ENCODE data around the gene CYGB. TPM values are rescaled to one million over a fixed set of nuclear protein-coding genes. Genes with fewer than 3 reads are reported as not detected.
"Not testable (repeated sequence)": the region's sequence is repeated elsewhere in the genome, so short reads cannot be mapped to it uniquely, and the experiment has no call there.

The CYGB gene
- total RNA-seq, 1 donor from 2014 or later, result 30.2 TPM

- intact Hi-C loops (cut with DNase I), result no loop called here
- no peak overlapping the region for H3K27ac ChIP-seq
- H3K27me3 ChIP-seq (ENCODE audit: low read depth), result no peaks in the 10 kb centered on the region
- peaks cover 19% of the 10 kb centered on the region for H3K4me1 ChIP-seq
- DNase-seq (peak; percentile 74), ATAC-seq (peak; percentile 67 to 74)
- TF ChIP-seq, protein P1, sequence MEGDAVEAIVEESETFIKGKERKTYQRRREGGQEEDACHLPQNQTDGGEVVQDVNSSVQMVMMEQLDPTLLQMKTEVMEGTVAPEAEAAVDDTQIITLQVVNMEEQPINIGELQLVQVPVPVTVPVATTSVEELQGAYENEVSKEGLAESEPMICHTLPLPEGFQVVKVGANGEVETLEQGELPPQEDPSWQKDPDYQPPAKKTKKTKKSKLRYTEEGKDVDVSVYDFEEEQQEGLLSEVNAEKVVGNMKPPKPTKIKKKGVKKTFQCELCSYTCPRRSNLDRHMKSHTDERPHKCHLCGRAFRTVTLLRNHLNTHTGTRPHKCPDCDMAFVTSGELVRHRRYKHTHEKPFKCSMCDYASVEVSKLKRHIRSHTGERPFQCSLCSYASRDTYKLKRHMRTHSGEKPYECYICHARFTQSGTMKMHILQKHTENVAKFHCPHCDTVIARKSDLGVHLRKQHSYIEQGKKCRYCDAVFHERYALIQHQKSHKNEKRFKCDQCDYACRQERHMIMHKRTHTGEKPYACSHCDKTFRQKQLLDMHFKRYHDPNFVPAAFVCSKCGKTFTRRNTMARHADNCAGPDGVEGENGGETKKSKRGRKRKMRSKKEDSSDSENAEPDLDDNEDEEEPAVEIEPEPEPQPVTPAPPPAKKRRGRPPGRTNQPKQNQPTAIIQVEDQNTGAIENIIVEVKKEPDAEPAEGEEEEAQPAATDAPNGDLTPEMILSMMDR (IDR thresholded peaks at IDR 0.05), result no peak
- peaks cover 29% of the 10 kb centered on the region for H3K36me3 ChIP-seq
- H3K4me3 ChIP-seq, result no peak overlapping the region
- H3K9me3 ChIP-seq, result no peaks in the 10 kb centered on the region
Measured at GRCh38 chr17:76567634-76568432, 30.3 kb upstream of the CYGB start.

DNA sequence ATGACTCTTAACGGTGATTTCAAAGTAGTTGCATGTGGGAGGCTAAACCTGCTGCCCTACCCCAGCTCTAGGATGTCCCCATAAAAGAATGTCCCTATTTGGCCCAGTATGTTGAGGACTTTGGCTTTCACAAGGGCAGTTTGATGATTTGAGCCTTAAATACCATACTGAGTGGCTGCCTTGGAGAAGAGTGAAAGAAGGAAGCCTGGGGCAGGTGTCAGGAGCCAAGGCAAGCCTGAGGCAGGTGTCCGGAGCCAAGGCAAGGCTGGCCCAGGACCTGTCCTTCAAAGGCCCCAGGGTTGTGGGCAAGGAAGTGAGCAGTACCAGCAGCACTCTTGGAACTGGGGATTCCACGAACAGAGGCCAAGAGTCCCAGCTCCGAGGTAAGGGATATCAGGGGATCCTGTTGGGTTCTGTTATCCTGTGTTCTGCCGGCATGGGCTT, 29.5 kb upstream of the CYGB start:
- Histone ChIP-seq H3K27me3 (ENCODE audit: low read depth) (no peaks in the 10 kb centered on the region), H3K36me3 (peaks cover 33% of the 10 kb centered on the region), H3K4me3 (no peak overlapping the region), H3K9me3 (no peaks in the 10 kb centered on the region), H3K4me1 (peaks cover 25% of the 10 kb centered on the region), H3K27ac (peak overlapping the region; percentile 2)
- intact Hi-C loops (cut with DNase I), result no loop called here
- peak in 1 of 2 donors; percentile 1 for ATAC-seq
- no peak for DNase-seq
- TF ChIP-seq, protein P1 (IDR thresholded peaks at IDR 0.05), result no peak

GRCh38 chr17:76566613-76566943, 29.1 kb upstream of the CYGB start:
- H3K4me1 ChIP-seq, result peaks cover 30% of the 10 kb centered on the region
- no peak overlapping the region for H3K4me3 ChIP-seq
- H3K36me3 ChIP-seq, result peaks cover 33% of the 10 kb centered on the region
- H3K27ac ChIP-seq, result no peak overlapping the region
- DNase-seq, result no peak
- no peaks in the 10 kb centered on the region for H3K9me3 ChIP-seq
- TF ChIP-seq, protein P1 (IDR thresholded peaks at IDR 0.05), result no peak
- ATAC-seq, result no peak
- intact Hi-C loops (cut with DNase I), result no loop called here
- H3K27me3 ChIP-seq (ENCODE audit: low read depth), result no peaks in the 10 kb centered on the region

DNA sequence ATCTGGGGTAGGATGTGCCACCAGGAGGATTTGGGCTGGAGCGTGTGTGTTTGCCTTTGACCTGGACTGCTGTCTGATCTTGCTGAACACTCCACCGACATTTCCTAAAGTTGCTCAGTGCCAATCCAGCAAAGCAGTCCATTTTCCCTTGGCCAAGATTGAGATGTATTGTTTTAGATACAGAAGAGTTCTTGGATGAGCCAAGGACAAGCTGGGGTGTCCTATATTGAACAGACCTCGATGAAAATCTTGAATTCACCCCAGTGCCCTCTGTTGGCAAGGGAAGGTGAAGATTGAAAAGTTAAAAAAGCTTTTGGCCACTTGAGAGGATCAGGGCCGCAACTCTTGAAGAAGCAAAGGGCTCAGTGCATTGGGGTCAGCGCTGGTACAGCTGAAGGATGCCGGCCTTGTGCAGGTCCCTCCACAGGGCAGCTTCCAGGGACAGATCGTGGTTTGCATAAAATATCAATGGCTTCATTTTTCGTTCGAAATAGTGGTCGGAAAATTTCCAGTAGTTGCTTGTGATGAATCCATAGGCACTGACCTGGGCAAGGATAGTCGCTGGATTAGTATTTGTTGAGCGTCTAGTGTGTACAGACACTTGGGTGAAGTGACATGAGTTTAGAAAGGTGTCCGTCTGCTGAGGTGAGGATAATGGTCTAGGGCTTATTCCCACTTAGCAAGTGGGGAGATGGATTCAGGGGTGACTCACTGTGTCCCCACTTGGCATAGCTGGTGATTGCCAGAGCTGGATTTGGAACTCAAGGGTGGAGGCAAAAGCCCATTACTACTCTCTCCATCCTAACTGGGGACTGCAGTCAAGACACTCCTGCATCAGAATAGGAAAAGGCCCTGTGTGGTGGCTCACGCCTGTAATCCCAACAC, 28.5 kb upstream of the CYGB start:
- H3K9me3 ChIP-seq, result no peaks in the 10 kb centered on the region
- H3K27me3 ChIP-seq (ENCODE audit: low read depth), result no peaks in the 10 kb centered on the region
- intact Hi-C loops (cut with DNase I), result no loop called here
- H3K4me1 ChIP-seq, result peaks cover 36% of the 10 kb centered on the region
- no peak overlapping the region for H3K27ac ChIP-seq
- ATAC-seq, result no peak
- no peak for DNase-seq
- peaks cover 39% of the 10 kb centered on the region for H3K36me3 ChIP-seq
- TF ChIP-seq, protein P1 (IDR thresholded peaks at IDR 0.05), result no peak
- no peak overlapping the region for H3K4me3 ChIP-seq

- DNase-seq; H3K27ac ChIP-seq; H3K9me3 ChIP-seq; intact Hi-C loops (cut with DNase I); ATAC-seq; H3K4me3 ChIP-seq; H3K27me3 ChIP-seq (ENCODE audit: low read depth): not testable (repeated sequence)
- Histone ChIP-seq H3K4me1 (peaks cover 44% of the 10 kb centered on the region), H3K36me3 (peaks cover 41% of the 10 kb centered on the region)
Measured at GRCh38 chr17:76564991-76565727, 27.6 kb upstream of the CYGB start.

DNA sequence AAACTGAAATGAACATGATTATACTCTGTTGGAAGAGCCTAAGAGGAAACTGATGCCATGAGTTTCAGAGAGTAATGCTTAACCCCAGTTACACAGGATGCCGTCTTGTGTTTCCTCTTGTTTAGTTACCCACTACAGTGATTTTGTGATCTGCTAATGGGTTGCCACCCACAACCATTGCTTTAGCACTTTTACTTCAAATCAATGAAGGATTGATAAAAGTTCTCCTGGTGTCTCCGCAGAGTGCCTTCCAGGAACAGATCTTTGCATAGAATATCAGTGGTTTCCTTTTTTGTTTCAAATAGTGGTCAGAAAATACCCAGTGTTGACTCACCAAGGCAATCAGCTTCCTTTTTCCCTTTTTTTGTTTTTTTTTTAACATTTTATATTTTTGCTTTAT, 25.9 kb upstream of the CYGB start:
- DNase-seq; ATAC-seq; H3K27me3 ChIP-seq (ENCODE audit: low read depth); H3K9me3 ChIP-seq; H3K27ac ChIP-seq; H3K4me3 ChIP-seq; intact Hi-C loops (cut with DNase I): not testable (repeated sequence)
- Histone ChIP-seq H3K36me3 (peaks cover 41% of the 10 kb centered on the region), H3K4me1 (peaks cover 62% of the 10 kb centered on the region)
